NAMALWA (cell line): ENCODE measurements around the gene PCDH10.
"Not testable (repeated sequence)": the region's sequence is repeated elsewhere in the genome, so short reads cannot be mapped to it uniquely, and the experiment has no call there.

Source experiments
- DNase-seq: peaks from one replicate; pipeline ENCODE4 v3.0.0-alpha.2; 2015; ENCODE audit warnings: low spot score

PCDH10 gene

DNA sequence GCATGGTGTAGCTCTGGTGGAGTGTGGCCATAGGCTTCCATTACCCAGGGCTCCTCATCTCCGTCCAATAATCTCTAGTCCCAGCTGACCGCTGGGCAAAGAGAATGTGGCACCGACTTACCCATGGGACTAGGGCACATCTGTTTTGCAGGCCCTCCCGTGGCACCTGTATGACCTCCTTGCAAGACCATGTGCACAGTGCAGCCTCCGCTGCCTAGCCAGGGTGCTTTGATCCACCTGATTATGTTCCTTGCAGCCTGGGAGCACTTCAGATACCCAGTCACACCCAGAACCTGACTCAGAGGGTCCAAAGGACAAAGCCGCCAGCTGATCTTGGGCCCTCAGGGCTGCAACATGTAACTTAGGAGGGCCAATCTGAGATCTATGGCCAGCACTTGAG is 84.8 kb downstream of the PCDH10 start:
- no peak for DNase-seq

DNA sequence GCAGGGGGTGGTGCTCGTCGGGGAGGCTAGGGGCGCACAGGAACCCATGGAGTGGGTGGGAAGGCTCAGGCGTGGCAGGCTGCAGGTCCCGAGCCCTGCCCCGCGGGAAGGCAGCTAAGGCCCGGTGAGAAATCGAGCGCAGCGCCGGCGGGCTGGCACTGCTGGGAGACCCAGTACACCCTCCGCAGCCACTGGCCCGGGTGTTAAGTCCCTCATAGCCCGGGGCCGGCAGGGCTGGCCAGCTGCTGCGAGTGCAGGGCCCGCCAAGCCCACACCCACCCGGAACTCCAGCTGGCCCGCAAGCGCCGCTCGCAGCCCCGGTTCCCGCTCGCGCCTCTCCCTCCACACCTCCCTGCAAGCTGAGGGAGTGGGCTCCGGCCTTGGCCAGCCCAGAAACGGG is 91.4 kb downstream of the PCDH10 start:
- not testable (repeated sequence) for DNase-seq
